SKM-1 (cell line): ENCODE results near the gene NFAM1.

Experiments
- DNase-seq: peaks from one replicate; lab custom pipeline; 2025; ENCODE audit not compliant: unreplicated experiment; lab: John Stamatoyannopoulos, UW

NFAM1 gene

DNA sequence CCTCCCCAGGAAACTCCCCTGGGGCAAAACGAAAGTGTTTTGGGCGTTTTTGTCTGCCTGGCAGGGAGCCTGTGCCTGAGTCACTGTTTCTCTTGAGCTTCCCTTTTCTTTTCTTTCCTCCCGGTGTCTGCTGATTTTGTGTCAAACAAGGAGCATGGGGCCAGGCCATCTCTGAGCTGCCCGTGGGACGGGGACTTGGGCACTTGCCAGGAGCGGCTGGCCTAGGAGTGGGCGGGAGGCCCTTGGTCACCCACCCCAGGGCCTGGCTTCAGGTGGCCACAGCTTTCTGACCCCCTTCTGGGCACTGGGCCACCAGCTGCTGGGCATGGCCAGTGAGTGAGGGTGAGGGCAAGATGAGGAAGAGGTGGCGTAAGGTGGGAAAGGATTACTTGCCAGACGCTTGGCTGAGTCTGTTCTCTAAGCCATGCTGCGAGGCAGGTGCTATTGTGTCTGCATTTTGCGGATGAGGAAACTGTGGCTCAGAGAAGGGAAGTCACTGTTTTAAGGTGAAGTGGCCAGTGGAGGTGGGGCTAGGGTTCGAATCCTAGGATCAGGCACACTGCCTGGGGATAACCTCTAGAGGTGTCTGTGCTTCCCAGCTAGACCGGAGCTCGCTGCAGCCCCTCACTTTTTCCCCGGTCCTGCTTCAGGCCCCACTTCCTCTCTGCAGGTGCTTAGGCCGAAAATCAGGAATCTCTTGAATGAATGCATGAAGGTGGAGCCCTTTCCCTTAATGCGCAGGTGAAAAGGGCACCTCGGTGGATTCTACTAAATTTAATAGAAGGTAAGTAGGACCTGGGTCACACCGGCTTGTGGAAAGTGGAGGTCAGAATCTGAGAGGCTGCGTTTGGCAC is 7.8 kb upstream of the NFAM1 start:
- DNase-seq: peak; percentile 86

DNA sequence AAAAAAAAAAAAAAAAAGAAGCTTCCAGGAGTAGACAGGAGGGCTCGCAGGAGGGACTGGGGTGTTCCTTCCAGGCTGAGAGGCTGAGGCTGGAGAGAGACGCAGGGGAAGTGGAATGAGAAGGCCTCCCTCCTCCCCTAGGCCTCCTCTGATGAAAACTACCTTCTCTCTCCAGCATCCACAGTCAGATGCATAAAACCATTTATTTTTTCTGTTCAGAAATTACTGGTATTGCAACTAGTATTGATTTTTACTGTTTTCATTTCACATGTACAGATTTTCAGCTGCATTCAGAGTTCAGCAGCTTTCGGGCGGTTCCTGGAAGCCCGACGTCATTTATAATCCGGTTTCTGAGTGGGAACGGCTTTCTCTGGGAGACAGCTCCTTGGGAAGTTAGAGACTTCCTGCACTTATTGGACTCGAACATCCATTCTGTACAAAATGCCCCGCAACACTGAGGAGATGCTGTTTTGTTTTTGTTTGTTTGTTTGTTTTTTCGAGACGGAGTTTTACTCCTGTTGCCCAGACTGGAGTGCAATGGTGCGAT is 6.9 kb upstream of the NFAM1 start:
- no peak for DNase-seq

DNA sequence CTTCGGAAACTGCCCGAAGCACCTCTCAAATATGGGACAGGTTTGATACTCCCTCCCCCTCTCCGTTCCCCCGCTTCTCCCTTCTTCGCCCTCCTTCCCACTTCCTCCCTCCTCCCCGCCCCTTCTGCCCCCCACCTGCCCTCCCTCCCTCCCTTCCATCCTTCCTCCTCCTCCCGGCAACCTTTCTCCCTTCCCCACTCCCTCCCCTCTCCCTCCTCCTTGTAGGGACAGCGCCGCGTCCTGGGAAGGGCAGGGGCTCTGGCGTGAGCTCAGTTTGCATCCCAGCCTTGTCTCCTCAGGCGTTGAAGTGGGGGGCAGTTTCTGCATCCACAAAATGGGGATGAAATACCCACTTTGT is 6.1 kb upstream of the NFAM1 start:
- DNase-seq: no peak

DNA sequence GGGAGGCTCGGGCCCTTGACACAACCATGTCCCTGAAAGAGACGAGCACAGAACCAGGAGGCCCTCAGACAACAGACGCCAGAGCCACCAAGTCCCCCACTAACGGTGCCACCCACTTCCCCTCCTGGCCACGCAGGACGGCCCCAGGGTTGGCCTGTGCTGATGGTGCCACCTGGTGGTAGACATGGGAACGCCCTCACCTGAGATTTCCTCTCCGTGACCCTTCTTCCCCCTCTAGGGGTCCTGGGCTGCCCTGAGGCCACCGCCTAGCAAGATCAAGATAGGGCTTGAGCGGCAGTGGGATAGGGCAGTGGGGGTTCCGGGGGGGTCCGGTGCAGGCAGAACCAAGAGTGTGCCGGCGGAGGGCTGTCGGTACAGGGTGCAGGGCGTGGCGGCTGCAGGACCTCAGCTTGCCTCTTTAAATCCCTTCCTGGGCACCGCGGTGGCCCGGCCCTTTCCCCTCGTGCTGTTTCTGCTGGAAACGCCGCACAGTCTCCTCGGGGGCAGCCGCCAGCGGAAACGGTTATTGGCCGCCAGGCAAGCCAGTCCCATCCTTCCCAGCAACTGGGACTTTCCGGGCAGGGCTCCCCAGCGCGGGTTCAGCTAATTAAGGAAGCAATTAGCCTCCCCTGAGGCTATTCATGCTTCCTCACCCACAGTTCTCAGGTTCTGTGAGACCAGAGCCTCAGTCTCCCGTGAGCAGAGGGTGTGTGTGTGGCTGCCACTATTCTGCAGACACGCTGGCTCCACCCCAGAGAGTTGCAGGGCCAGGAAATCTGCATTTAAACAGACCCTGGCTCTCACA is 5.5 kb upstream of the NFAM1 start:
- peak; percentile 58 for DNase-seq

DNA sequence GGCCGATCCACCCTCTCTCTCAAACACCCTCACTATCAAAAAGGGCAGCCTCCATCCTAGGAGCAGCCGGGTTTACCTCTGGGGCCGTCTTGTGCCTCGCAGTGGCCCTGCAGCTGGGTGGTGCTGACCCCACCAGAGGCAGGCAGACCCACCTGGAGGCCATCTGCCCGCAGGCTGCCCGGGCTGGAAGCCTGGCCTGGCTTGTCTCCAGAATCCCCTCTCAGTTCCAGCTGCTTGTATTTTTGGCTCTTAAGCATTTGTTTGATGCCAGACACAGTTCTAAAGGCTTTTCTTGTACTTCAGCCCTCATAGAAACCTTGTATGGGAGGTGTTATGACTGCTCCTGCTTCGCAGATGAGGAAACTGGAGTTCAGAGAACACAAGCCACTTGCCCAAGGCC is 4.2 kb upstream of the NFAM1 start:
- DNase-seq: no peak

DNA sequence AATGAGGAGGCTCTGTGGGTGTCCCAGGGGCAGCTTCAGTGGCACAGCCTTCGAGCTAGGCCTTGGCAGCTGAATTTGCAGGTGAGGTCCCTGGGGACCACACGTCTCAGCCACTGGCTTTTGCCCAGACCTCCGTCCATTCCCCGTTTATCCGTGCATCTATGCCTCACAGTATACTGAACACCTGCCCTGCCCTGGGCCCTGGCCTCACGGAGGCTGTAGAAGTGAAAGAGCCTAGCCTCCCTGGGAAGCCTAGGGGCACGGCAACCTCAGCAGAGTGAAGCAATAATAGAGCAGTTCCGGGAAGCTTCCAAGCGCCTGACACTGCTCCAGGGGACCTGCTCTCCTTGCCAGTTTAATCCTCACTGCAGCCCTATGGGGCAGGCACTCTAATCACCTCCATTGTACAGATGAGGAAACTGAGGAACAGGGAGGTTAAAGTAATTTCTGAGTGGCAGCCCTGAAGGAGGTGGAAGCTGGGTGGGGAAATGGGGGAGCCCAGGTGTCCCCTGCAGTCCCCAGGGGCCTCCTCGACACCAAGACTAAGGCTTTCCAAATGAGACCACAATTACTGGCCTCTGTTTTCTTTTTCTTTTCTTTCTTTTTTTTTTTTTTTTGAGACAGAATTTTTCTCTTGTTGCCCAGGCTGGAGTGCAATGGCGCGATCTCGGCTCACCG is 2.7 kb upstream of the NFAM1 start:
- no peak for DNase-seq

DNA sequence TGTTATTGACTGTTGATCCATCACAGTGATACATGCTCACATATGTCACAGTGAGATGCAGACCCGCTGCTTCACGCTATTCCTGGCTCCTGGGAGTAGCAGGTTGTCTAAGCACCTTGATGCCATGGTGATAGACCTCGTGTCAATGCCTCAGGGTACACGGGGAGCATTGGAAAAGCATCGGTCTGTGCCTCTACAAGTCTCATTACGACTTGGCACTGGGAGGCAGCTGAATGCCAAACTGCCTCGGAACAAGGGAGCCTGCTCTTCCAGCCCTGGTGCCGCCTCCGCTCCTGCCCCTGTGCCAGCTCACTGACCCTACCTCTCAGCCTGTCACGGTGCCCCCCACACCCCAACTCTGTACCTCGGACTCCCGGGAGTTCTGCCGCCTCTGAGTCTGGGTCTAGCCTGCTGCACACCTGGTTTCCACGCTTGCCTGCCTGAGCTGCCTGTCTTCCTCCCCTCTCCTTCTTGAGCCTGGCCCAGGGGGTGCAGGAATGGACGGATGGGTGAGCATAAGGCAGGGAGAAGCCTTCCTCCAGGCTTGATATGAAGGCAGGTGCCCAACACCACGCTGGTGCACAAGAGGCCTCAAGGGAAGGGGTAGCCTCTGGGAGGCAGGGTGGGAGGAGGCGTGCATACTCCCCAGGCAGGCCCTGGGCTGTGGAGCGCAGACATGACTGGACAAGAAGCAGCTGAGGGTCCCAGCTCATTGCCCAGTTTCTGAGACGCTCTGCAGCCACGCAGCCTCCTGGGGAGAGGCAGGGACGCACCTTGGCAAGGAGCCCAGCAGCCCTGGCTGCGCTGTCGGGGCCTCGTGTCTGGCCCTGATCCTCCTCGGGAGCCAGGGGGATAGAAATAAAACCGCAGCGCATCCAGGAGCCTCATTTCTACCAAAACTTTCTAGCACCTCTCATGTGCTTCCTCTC is 1.8 kb upstream of the NFAM1 start:
- no peak for DNase-seq

DNA sequence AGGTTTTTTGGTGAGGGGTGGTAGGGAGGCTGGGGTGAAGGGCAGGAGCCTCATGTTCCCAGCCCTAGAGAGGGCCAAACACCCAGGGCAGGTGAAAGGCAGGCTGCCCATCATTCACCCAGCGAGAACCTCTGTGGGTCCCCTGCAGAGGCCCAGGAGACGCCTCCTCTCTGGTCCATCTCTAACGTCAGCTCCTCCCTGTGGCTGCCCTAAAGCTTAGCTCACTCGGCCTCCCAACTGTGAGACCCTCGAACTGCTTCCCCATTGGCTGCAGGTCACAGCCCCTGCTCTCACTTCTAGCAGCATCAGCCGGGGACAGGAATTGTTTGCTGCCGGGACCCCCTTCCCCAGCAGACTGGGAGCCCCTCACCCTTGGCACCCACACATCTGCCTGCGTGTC is 615 bp upstream of the NFAM1 start:
- no peak for DNase-seq

DNA sequence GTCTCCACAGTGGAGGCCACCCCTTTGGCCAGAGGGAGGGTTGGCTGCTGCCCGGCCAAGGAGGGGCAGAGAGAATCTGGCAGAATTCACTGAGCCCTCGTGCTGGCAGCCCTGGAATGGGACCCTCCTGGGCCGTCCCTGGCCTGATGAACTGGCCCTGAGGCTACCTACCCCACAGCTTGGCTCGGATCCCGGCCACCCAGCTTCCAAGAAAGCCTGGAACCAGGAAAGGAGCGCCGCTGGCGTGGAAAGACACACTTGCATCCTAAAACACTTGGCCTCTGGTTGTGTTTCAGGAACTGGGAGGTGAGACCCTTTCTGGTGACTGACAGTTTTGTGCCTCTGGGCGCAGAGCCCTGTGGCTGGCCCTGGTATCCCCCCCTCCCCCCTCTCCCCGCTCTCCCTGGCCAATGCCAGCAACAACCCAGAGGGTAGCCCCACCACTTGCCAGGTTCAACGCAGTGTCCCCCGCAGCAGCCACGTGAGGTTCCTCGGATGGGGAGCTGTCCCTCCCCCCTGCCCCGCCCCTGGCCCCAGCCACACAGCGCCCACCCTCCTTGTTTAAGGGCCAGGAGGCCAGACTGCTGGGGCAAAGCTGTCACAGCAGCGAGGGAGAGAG is 693 bp downstream of the NFAM1 start:
- no peak for DNase-seq

DNA sequence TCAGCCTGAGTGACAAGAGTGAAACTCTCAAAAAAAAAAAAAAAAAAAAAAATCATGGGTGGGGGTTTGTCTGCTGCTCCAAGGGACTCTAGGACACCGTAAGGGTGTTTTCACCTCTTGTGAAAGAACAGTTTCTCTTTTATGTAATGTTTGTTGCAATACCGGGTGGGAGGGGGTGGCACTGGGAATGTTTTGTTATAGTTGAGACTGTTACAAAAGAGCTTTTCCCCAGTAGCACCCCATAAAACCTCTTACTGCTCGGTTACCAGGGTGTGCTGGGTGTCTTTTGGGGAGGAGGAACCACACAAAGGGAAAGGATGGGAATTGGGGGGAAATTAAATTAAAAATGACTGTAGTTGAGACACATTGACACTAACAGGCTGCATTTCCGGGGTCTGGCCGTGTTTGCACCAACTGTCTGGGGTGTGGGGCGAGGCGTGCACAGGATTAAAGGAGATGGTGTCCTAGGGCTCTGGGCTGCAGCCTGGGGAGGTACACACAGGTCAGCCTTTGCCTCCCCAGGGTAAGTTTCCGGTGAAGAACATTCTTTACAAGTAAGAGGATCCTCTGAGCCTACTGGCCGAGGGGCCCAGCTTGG is 1.6 kb downstream of the NFAM1 start:
- DNase-seq: peak; percentile 56

DNA sequence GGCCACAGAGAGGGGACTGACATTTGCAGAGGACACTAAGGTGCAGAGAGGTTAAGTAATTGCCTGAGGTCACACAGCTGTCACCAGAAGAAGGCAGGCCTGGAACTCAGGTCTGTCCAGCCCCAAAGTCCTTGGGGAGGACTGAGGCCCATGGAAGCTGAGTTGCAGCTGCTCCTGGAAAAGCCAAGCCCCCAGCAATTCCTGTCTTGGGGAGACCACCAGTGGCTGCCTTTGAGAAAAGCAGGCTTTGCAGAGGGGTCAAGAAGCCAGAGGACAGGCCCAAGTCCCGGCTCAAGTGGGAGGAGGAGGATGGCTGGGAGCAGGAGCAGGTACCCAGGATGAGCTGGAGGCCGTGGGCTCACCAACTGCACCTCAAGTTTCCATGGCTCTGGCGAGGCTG is 3.4 kb downstream of the NFAM1 start:
- DNase-seq: no peak

DNA sequence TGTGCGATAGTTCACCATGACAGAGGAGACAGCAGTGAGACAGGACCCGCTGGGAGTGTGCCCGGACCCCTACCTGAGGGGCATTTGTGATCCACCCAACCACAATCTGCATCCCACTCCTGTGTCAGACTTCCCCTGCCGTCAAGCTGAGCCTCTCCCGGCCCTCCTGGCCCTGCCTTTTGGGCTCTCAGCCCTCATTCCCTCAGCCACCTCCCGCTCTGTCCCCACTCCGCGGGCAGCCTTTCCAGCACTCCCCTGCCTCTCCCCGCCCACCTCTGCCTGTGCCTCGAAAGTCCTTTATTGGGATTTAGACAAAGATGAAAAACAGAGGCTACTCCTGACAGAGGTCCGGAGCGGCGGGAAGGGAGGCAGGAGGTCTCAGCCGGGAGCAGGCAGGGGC is 4.2 kb downstream of the NFAM1 start:
- DNase-seq: no peak

DNA sequence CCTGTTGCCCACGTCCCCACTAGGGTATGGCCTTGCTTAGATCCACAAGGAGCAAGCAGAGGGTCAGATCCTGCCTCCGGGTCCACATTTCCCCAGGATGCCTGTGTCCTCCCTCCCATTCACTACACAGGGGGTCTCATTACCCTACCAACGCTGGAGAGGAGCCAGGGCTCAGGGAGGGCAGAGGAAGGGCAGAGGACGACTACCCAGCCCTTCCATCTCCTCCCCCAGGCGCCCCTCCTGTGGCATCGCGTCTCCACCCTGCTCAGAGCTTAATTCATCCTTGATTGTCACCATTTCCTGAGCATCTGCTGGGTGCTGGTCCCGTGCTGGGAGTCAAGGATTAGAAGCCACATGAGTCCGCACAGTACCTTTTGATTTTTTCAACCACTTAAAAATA is 5.0 kb downstream of the NFAM1 start:
- DNase-seq: no peak

DNA sequence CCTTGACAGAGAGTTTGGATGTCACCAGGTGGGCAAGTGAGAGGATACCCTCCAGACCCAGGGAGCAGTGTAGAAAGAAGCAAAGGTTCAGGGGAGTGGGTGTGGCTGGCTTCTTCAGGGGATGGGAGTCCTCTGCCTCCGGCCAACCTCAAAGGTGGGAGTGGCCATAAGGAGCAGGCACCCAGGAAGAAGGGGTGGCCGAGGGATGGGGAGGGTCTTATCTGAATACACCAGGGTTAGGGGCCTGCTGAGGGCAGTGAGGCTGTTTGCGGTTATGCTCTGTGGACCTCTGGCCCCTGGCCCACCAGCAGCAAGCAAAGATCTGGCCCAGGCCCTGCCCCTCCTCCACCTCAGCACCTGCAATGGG is 6.2 kb downstream of the NFAM1 start:
- DNase-seq: no peak

DNA sequence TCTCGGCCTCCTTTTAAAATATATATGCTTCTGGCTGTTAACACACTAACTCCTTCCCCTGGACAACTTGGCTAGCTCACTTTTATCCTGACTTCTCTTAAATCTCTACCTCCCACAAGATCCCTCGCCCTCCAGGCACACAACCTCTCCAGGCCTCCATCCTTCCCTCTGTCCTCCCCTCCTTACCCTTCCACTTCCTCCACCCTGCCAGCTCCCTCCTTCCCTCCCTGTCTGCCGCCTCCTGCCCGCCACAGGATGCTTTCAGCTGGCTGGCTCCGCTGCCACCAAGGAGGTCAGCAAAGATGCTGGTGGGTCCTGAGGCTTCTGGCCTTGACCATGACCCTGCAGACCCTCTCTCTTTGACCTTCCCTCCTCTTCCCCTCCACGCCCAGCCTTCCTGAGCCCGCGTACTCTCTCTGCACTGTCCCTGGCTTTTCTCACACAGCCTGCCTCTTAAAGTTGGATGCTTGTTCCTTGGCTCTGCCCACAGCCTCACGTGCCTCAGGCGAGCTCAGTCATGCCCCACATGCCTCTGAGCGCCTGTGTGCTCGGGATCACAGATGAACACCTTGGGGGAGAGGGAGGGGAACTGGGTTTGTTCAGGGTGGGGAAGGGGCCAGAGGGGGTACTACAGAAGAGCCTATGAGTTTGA is 6.7 kb downstream of the NFAM1 start:
- no peak for DNase-seq

DNA sequence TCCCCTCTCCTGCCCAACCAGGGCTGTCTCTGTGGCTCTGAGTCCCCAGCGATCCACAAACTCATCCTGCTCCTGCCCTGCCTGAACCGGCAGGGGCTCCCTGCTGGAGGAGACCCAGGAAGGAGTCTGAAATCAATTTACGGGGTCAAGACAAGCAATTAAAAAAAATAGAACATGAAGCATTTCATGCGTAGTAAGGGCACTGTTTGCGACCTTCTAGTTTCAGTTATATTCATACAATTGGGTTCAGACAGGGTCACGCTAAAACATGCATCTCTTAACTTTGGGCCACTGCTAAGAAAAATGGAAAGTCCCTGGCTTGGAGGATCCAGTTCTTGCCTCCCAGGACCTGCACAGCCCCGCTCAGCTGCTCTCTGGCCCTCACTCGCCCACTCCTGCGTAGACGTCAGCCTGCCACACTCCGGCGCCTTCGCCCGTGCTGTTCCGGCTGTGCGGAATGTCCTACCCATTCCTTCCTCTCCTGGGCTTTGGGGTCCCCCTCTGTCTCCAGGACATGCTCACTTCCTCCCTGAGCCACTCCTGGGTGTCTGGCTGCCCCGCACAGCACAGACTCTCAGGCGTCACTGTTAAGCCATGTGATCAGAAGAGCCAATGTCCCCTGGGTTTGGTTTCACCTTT is 12.8 kb downstream of the NFAM1 start:
- DNase-seq: no peak

DNA sequence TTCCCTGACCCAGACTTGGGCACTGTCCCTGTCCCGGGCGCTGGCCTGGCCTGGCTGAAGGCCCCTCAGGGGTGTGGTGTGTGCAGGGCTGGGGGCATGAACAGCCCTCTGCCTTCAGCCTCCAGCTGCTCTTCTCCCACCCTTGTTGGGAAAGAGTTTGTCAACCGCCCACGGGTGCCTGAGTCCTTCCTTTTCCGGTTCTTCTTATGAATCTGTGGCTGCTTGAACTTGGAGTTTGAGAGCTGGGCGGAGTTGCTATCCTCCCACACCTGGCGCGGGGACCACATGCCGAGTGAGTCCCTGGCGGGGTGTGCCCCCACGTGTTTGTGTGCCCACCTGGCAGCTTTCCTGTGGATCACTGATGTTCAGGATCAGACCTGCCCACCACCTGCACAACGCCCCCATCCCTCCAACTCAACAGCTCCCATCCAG is 13.4 kb downstream of the NFAM1 start:
- no peak for DNase-seq

DNA sequence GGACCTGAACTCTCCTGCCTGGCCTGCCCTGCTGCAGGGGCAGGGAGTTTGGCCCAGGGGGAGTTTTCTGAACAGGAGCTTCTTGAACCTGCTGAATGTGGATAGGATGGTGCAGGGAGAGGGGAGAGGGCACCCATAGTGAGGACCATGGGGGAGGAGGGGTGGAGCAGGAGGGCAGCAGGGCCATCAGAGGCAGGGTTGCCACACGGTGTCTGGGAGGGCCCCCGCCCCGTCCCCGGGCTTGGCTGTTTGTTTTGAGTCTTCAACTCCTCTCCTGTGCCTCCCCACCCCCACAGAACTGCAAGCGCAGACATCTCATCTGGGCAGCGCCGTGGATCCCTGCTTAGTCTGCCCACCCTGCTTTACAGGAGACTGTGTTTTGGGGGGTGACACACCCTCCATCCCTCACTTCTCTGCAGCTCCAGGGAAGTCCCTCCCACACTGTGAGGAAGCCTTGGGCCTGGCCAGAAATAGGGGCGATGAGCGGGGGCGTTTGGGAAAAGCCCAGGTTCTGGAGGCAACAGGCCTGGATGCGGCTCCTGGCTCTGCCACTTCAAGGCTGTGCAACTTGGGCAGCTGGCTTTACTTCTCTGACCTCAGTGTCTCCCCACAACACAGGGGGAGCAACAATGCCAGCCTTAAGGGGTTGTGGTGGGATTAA is 14.4 kb downstream of the NFAM1 start:
- no peak for DNase-seq
